Measurements from ENCODE around the gene TBC1D3H. TPM values are rescaled to one million over a fixed set of nuclear protein-coding genes. Genes with fewer than 3 reads are reported as not detected.
"Not testable (repeated sequence)": the region's sequence is repeated elsewhere in the genome, so short reads cannot be mapped to it uniquely, and the experiment has no call there.

Gene TBC1D3H
- not detected for polyA plus RNA-seq (ENCODE audit: insufficient read length in 4 of 4)

DNA sequence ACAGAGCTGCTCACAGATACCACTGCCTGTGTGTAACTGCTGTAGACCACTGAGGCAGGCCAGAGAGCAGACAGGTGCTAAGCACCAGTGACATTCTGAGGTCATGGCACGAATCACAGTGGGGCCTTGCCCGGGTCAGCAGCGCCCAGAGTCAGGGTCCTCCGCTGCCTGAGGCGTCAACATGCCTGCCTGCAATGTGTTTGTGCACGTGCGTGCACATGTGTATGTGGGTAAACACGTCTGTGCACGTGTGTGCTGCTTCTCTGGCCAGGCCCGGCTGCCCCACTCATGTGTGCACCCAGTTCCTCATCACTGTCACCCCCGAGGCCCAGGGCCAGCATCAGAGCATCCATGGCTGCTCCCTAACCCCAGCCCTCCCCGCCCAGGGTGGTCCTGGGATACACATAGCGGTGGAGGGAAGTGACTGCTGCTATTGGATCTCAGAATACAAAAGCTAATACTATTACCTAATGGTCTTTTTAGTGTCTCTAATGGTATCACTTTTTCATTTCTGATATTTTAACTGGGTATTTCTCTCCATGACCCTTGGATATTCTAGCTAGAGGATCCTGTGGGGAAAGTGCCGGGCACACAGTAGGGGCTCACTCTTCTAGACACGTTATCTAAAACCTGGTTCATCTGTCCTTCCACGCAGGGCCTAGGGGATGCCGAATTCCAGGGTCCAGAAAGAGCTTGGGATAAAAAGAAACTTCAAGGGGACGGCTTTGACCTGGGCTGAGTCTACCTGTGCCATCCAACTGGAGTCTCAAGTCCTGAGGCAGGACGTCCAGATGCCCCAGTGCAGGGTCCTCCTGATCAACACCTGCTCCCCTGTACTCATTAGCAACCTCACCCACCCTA is at the start of gene TBC1D3H:
TSS of gene TBC1D3H (minus strand) at position 51 of the 861 bp plus-strand sequence. CDS start 1,540 bp downstream, outside the sequence.
- DNase-seq (ENCODE audit: low read depth in 4 of 4, low spot score in 3 of 4): not testable (repeated sequence)

DNA sequence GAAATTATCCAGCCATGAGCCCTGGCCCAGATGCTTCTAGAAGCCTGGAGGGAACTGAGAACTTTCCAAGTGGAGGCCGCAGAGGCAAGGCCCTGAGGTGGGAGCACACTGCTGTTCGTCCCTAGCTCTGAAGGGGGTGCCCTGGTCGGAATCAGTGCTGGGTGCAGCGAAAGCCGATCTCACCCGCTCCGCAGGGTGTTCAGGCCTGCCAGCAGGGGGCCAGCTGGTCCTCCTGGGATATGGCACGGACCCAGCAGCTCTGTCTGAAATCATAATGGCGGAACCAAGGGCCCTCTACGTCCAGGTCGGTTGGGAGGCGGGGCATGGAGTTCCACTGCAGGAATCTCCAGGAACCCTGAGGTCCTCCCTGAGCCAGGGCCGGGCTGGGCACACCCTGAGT is 40.7 kb upstream of the TBC1D3H start:
- DNase-seq (ENCODE audit: low read depth in 4 of 4, low spot score in 3 of 4): not testable (repeated sequence)

DNA sequence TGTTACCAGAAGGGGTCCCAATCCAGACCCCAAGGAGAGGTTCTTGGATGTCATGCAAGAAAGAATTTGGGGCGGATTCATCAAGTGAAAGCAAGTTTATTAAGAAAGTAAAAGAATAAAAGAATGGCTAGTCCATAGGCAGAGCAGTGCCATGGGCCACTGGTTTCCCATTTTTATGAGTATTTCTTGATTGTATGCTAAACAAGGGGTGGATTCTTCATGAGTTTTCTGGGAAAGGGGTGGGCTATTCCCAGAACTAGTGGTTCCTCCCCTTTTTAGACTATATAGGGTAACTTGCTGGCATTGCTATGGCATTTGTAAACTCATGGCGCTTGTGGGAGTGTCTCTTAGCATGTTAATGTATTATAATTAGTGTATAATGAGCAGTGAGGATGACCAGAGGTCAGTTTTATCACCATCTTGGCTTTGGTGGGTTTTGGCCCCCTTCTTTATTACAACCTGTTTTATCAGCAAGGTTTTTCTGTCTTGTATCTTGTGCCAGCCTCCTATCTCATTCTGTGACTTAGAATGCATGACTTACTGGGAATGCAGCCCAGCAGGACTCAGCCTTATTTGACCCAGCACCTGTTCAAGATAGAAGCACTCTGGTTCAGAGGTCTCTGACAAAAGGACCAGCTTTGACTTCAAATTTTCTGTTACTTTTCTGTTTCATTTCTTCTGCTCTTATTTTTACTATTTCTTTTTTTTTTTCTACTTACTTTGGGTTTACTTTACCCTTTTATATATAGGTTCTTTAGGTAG is 27.1 kb upstream of the TBC1D3H start:
- not testable (repeated sequence) for DNase-seq (ENCODE audit: low read depth in 4 of 4, low spot score in 3 of 4)

DNA sequence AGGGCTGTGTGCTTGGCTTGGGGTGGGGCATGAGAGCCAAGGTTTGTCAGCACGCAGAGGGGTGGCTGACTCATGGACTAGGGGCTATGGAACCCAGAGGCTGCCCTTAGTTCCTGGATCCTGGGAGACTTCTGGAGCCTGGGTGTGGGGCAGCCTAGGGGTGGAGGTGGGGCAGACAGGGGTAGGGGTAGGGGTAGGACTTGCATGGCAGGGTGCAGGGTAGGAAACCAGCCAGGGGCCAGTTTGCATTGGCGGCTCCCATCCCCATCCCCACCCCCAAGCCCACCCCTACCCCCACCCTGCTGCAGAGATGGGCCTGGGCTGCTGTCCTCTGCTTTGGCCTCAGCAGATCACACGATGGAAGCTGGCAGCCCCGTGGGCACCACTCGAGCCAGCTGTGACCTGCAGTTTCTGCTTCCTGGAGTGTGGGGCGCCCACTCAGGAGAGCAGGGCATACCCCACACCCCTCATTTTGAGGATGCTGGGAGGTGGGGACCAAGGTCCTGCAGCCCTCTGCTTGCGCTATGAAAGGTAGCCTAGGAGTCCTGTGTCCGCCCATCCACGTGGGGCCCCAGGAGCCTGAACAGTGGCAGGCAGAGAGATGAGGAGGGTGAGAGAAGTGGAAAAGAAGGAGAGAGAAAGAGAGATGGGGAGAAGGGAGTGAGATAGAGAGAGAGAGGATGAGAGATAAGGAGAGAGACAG is 2.9 kb upstream of the TBC1D3H start:
- DNase-seq (ENCODE audit: low read depth in 4 of 4, low spot score in 3 of 4): not testable (repeated sequence)

DNA sequence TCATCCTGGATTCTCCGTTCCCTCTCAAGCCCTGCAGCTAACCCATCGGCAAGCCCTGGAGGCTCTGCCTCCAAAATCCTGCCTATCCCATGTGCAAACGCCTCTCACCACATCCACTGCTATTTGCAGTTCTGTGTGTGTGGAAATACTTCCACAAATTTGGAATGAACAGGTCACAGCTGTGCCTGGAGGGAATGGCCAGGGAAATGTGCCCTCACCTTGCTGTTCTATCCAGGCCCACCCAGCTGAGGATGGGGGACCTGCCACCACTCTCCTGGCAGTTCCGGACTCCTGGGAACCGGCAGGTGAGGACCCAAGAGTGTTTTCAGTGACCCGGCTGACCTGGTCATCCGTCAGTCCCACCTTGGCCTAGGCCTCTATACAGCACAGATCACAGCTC is 12.3 kb downstream of the TBC1D3H start:
- not testable (repeated sequence) for DNase-seq (ENCODE audit: low read depth in 4 of 4, low spot score in 3 of 4)

DNA sequence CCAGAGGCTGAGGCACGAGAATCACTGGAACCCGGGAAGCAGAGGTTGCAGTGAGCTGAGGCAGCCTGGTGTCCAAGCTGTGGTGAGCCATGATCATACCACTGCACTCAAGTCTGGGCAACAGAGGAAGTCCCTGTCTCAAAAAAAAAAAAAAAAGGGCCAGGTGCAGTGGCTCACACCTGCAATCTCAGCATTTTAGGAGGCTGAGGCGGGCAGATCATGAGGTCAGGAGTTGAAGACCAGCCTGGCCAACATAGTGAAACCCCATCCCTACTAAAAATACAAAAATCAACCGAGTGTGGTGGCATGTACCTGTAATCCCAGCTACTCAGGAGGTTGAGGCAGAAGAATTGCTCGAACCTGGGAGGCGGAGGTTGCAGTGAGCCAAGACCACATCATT is 25.7 kb downstream of the TBC1D3H start:
- not testable (repeated sequence) for DNase-seq (ENCODE audit: low read depth in 4 of 4, low spot score in 3 of 4)

Other genes with a start within 250 kb of the TBC1D3H start
- 10 to 100 TPM in 2 of 4 donors, 1 to 10 TPM in 2; 4.3 to 18.7 (median 8.6) TPM for gene TBC1D3B, start 211.8 kb downstream of the TBC1D3H start, polyA plus RNA-seq (ENCODE audit: insufficient read length in 4 of 4)
- gene CCL3L1, start 191.7 kb downstream of the TBC1D3H start, polyA plus RNA-seq (ENCODE audit: insufficient read length in 4 of 4): 10 to 100 TPM in 1 of 4 donors, 1 to 10 TPM in 1, under 1 TPM in 1, not detected in 1; 0.79 to 12.1 (median 1.6) TPM
- gene CCL4L2, start 177.4 kb downstream of the TBC1D3H start, polyA plus RNA-seq (ENCODE audit: insufficient read length in 4 of 4): 10 to 100 TPM in 1 of 4 donors, 1 to 10 TPM in 2, not detected in 1; 1.1 to 25.8 (median 1.4) TPM
- gene TBC1D3I, start 123.9 kb downstream of the TBC1D3H start, polyA plus RNA-seq (ENCODE audit: insufficient read length in 4 of 4): 1 to 10 TPM in 1 of 4 donors, under 1 TPM in 1, not detected in 2; 0.25 to 1.8 TPM
- not detected for gene TBC1D3G, start 64.6 kb downstream of the TBC1D3H start, polyA plus RNA-seq (ENCODE audit: insufficient read length in 4 of 4)
- 10 to 100 TPM; 40.8 to 71.3 (median 67.9) TPM for gene ZNHIT3, start 98.2 kb upstream of the TBC1D3H start, polyA plus RNA-seq (ENCODE audit: insufficient read length in 4 of 4)
- gene MYO19, start 146.4 kb upstream of the TBC1D3H start, polyA plus RNA-seq (ENCODE audit: insufficient read length in 4 of 4): 10 to 100 TPM; 26.1 to 61.1 (median 41.0) TPM
- 10 to 100 TPM in 3 of 4 donors, 1 to 10 TPM in 1; 9.4 to 14.9 (median 12.6) TPM for gene PIGW, start 146.6 kb upstream of the TBC1D3H start, polyA plus RNA-seq (ENCODE audit: insufficient read length in 4 of 4)
- 10 to 100 TPM; 56.3 to 92.5 (median 85.9) TPM for gene GGNBP2, start 156.5 kb upstream of the TBC1D3H start, polyA plus RNA-seq (ENCODE audit: insufficient read length in 4 of 4)
- gene DHRS11, start 203.4 kb upstream of the TBC1D3H start, polyA plus RNA-seq (ENCODE audit: insufficient read length in 4 of 4): 10 to 100 TPM in 3 of 4 donors, 1 to 10 TPM in 1; 7.1 to 30.8 (median 22.7) TPM
- gene MRM1, start 213.1 kb upstream of the TBC1D3H start, polyA plus RNA-seq (ENCODE audit: insufficient read length in 4 of 4): 1 to 10 TPM; 2.1 to 6.0 (median 3.9) TPM

Data from left renal pelvis (tissue), 4 donors.